Stimulated activated CD4-positive, alpha-beta T cell treated with anti-CD3 and anti-CD28 coated beads, Interleukin-4, amount 100 ng/mL, for 24 hours (primary cell): ENCODE results near the gene TULP4.
"Not testable (repeated sequence)": the region's sequence is repeated elsewhere in the genome, so short reads cannot be mapped to it uniquely, and the experiment has no call there.

Source experiments
- DNase-seq: peaks from one replicate; pipeline ENCODE4 v3.0.0-alpha.2; 2020

TULP4 gene

DNA sequence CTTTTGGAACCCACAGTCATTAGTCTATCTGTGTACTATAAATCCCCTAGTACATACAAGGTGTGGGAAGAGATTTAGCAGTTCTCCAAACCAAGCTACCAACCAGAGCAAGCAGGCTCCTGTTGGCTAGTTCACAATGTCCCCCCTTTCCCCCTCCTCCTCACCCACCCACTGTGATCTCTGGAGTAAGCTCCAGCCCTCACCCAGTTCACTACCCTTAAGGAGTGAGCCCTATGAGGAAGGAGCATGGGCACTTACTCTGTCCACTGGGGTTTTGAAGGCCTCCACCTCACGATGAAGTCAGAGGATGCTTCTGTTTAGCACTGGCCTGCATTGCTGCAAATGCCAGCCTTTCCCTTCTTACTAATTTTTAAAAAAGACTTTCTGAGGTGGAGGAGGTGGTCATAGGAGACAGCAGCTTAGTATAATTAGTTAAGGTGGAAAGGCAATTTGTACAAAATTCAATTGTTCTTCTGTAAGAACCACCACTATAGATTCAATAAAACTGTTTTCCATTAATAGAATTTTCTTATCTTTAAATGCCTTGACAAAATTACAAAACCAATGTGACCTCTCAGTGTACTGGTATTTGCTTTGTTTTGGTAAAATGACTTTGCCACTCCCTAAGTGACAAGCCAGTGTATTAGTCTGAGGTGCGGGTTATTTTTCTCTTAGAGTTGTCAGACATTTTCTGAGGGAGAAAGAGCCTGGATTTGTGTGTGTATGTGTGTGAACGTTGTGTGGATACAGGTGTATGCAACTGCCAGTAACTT lies 86.2 kb downstream of the TULP4 start:
- DNase-seq = no peak

DNA sequence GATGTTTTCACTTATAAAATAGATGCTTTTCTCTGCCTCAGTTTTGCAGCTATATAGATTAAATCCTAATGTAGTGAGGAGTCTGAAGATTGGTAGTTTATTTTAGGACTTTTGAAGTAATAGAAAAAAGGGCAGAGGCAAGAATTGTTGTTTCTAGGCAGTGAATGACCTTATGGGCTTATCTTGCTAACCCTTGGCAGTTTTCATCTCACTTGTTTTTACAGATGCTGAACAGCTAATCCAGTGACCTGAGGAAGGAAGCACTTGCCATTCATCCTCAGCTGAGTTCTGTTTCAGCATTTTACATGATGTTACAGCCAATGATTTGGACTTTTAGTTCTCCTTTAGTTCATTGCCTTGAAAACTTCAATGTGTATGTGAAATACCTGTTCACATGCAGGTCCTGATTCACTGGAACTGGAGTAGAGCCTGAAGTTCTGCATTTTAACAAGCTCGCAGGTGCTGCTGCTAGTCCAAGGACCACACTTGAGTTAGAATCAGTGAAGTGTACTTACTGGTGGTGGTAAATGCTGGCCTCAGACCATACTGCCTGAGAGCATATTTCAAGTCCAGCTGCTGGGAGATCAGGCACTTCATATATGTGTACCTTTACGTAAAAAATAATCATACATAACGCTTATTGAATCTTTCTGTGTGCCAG lies 86.9 kb downstream of the TULP4 start:
- DNase-seq = no peak

- DNase-seq = no peak
These were observed 89.9 kb downstream of the TULP4 start for GRCh38 chr6:158402184-158402583.

DNA sequence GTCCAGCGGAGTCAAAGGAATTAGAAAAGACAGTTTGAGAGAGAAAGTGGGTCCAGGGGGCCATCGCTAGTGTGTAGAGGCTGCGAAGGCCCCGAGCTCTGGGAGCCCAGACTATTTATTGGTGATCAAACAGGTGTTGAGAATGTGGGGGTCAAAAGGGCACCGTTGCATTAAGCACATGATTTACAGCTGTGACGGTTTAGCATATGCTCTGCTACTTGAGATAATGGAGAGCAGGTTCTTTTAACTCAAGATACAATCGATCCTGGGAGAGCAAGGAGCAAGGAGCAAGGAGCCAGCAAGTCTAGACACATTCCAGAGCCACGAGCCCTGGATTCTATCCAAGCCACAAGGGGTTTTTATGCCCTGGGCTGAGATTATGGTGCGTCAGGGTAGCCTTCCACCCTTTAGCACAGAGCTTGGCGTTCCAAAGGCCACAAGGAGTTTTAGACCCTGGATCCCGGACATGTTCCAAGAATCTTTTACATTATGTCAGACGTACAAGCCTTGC lies 93.1 kb downstream of the TULP4 start:
- not testable (repeated sequence) for DNase-seq

- no peak for DNase-seq
These were observed 93.7 kb downstream of the TULP4 start for GRCh38 chr6:158405933-158406332.

DNA sequence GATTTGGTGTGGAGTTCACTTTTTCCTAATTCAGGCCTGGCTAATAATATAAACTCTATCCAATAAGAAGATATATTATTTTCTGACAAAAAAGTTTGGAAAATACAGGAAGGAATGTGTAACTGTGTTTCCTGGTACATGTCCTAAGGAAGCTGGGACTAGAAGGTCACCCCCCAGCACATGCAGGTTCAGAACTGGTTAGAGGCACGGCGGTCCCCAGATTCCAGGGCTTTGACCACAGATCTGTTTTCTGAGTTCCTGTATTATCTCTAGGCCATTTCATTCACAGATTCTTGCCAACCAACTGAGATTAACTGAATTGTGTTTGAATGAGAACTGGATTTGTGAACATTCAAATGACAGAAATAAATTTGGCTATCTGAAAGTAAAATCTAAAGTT lies 94.5 kb downstream of the TULP4 start:
- no peak for DNase-seq

GRCh38 chr6:158408013-158408412 lies 95.7 kb downstream of the TULP4 start:
- DNase-seq = no peak

DNA sequence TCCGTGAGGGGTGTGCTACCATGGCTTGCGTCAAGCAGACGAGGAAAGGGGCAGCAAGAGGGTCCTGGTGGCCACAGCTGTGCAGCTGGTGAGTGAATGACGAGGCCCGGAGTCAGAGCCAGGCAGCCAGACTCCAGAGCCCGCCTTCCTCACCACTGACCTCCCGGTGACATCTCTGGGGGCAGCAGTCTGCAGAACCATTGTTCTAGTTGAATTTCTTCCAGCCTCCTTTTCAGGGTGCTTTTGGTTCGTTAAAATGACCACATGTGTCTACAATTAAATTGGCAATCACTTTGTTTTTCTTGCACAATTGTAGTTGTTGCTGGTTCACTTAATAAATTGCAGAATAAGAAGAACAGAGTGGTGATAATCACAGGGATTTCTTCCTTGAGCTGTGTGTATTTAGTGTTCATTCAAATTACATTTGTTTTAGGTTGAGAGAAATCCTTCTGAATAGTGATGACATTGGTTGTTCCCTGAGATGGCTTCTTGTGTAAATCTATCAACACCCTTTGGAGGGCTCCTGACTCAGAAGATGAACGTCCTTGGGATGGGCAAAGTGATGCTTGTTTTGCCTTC lies 96.4 kb downstream of the TULP4 start:
- no peak for DNase-seq

DNA sequence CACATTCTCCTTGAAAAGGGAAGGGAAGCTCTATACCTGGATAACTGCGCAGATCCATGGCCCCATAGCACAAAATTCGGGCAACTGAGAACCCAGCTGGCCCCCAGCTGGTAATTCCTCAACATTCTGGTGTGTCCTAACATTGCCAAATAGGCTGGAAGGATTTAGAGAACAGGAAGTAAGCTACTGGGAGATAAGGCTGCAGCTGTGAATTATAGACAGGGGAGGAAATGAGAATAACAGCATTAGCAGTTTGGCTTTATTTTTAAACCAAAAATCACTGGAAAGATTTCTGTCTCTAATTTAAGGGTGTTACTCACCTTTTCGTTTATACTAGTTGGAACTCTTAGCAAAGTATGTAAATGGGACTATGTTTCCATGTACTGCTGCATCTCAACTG lies 97.2 kb downstream of the TULP4 start:
- DNase-seq = no peak

GRCh38 chr6:158410784-158411183 lies 98.5 kb downstream of the TULP4 start:
- no peak for DNase-seq

DNA sequence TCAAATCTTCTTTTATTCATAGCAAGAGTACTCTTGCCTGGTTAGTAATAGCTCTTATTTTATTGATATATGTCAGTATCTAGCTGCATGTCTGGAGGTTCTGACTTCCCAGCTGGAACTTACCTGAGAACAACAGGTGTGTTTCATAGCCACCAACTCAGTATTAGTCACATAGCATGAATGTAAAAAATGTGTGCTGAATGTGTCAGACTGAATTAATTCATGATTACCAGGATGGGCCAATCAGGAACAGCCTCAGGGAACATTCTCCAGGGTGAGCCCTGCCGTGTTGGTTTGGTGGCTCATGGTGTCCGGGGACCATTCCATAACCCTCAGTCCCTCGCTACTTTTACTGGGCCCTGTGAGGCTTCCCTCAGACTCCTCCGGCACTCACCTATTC lies 99.7 kb downstream of the TULP4 start:
- no peak for DNase-seq

DNA sequence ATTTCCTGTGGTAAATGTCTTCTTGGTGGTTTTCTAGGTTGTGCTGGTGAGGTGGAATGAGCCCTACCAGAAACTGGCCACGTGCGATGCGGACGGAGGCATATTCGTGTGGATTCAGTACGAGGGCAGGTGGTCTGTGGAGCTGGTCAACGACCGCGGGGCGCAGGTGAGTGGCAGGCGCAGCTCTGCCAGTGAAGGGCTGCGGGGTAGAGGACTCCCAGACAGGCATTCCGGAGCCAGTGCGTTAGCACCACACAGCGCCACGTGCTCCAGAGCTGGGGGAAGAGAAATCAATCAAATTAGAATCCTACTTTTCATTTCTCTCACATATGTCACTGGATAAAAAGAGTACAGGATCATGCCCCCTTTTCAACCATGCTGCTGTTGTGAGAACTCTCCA lies 100.8 kb downstream of the TULP4 start:
- no peak for DNase-seq

DNA sequence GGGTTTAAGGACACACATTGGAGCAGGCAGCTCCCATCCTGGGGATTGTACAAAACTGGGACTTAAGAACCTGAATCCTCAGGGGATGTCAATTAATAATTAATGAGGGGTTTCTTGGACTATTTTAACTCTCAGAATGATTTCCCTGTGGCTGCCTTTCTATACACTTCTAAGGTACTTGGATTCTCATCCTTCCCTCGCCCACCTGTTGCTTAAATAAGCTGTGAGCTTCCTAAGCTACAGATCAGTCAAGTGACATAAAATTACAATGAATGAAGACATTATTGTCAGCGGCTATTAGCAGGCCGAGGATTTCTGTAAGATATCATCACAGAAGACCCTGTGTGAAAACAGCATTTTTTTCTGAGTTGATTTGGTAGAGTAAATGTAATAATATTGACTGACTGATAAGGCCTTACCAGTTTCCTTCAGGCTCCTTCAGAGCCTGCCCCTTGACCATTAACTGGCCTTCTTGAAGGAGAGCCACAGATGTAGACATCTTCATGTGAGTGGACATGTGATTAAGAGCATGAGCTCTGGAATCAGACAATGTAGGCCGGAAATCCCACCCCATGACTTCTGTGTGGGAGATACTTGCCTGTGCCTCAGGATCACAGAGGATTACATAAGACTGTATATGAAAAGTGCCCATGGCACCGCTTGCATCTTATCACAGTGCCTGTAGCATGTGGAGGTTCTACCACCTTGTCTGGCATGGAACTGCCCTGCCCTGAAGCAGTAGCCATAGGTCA lies 101.7 kb downstream of the TULP4 start:
- no peak for DNase-seq

DNA sequence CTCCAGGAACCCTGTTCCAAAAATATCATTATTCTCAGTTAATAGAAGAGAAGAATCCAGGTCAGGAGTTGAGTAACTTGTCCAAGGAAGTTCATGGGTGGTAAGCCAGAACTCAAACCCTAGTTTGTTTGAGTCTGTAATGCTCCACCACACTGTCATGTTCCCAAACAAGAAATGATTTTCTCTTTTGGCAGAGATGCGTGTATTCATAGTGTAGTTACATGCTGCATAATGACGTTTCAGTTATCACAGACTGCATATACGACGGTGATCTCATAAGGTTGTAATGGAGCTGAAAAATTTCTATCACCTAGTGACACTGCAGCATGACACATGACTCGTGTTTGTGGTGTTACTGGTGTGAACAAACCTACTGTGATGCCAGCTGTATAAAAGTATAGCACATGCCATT lies 102.6 kb downstream of the TULP4 start:
- no peak for DNase-seq

DNA sequence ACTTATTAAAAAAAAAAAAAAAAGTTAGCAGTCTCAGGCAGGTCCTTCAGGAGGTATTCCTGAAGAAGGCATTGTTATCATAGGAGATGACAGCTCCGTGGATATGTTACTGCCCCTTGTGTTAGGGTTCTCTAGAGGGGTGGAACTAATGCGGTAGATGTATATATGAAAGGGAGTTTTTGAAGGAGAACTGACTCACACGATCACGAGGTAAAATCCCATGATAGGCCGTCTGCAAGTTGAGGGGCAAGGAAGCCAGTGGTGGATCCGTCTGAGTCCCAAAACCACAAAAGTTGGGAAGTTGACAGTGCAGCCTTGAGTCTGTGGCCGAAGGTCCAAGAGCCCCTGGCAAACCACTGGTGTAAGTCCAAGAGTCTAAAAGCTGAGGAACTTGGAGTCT lies 103.4 kb downstream of the TULP4 start:
- no peak for DNase-seq

- no peak for DNase-seq
These were observed 104.9 kb downstream of the TULP4 start for GRCh38 chr6:158416883-158417759.

DNA sequence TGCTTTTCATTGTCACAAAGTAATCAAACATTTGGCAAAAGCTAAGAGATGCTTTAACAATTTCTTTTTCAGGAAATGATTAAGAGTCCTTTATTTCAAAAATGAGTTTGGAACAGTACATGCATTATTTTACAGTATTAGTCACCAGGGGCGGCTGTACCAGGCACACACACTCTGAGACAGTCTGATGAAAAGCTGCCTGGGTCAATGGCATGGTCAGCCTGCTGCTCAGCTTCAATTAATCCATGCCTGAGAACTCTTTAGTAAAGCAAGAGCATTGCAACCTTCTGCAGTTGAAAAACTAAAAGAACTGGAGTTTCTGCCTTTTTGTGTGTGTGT lies 105.5 kb downstream of the TULP4 start:
- no peak for DNase-seq

DNA sequence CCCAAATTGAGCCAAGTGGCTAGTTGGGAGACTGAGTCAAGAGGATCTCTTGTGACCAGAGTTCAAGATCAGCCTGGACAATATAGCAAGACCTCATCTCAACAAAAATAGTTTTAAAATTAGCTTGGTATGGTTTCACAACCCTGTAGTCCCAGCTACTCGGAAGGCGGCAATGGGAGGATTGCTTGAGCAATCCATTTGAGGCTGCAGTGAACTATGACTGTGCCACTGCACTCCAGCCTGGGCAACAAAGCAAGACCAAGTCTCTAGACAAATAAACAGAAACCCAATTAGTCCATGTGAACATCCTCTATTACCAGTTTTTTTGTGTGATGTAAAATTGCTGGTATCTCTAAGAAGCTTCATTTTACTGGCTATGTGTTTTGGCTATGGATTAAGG lies 106.2 kb downstream of the TULP4 start:
- DNase-seq = no peak

GRCh38 chr6:158419339-158419909 lies 107.2 kb downstream of the TULP4 start:
- DNase-seq = no peak

- no peak for DNase-seq
These were observed 109.1 kb downstream of the TULP4 start for GRCh38 chr6:158421381-158421780.

DNA sequence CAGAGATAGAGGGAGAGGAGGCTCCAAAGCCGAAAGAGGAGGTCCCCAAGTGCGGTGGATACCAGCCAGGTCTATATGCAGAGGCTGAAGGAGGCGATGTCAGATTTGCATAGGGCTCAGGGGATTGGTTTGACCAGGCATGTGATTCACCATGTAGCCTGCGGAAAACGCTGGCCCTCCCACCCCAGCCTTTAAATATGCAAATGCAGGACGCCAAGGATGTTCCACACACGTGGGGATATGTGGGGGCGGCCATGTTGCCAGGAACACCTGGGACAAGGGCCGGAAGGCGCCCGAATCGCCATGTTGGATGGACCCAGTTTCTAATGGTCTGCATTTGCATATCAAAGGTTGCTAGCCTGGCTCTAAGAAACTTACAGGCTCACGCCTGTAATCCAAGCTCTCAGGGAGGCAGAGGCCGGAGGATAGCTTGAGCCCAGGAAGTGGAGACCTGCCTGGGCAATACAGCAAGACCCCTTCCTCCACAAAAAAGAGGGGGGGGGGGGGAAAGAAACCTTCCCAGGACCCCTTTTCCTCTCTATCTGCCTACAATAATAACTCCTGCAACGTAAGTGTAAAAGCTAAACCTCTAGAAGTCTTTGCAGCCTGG lies 110.5 kb downstream of the TULP4 start:
- DNase-seq = no peak

- DNase-seq = no peak
These were observed 118.8 kb downstream of the TULP4 start for GRCh38 chr6:158431036-158431435.
